Transverse colon (tissue), 4 donors: ENCODE measurements around the gene RNASE7. TPM values are rescaled to one million over a fixed set of nuclear protein-coding genes. Genes with fewer than 3 reads are reported as not detected.

Experiments
- DNase-seq: peaks from one replicate; pipeline ENCODE4 v3.0.0-alpha.2; 2019
- H3K27ac ChIP-seq, 4 donors: fragments of 200-600 bp; sonication (generic); 2 replicates each; pipeline ENCODE4 v1.5.1; 2016 to 2018; ENCODE audit warnings: inconsistent platforms in 4 of 4
- H3K27me3 ChIP-seq: fragments of 200-600 bp; sonication (generic); 2 replicates; pipeline ENCODE4 v1.5.1; 2017; ENCODE audit warnings: inconsistent platforms
- H3K36me3 ChIP-seq, 4 donors: fragments of 200-600 bp; sonication (generic); 2 replicates each; pipeline ENCODE4 v1.5.1; 2017 to 2019; ENCODE audit warnings: inconsistent platforms in 4 of 4
- H3K4me1 ChIP-seq, 4 donors: fragments of 200-600 bp; sonication (generic); 2 replicates each; pipeline ENCODE4 v1.5.1; 2017 to 2020; ENCODE audit warnings: inconsistent platforms in 4 of 4
- H3K4me3 ChIP-seq, 4 donors: fragments of 200-600 bp; sonication (generic); 1 replicate in 1 of 4; 2 replicates in 3 of 4; pipeline versions ENCODE4 v1.5.1 to v1.6.1; 2017 to 2019; ENCODE audit warnings: inconsistent platforms in 4 of 4
- H3K9me3 ChIP-seq, 2 donors: fragments of 200-600 bp; sonication (generic); 2 replicates each; pipeline ENCODE4 v1.5.1; 2017 to 2019; ENCODE audit warnings: inconsistent platforms in 2 of 2
- EP300 ChIP-seq: sonication (generic); formaldehyde crosslinking; IDR thresholded peaks from one replicate; pipeline ENCODE4 v1.6.1; 2017; ENCODE audit warnings: antibody characterized with exemption, low read depth
- POLR2A ChIP-seq: fragments of 450-650 bp; IDR thresholded peaks from one replicate; pipeline ENCODE4 v1.6.1; 2016; ENCODE audit warnings: antibody characterized with exemption, mild to moderate bottlenecking, moderate library complexity
- POLR2AphosphoS5 ChIP-seq, 3 donors: sonication (generic); formaldehyde crosslinking; IDR thresholded peaks; one replicate each; pipeline ENCODE4 v1.6.1; 2016; ENCODE audit warnings: antibody characterized with exemption in 3 of 3
- WGBS, 2 donors: methylation state at CpG; one replicate each; pipeline ENCODE4 v1.1.5; 2018; ENCODE audit warnings: low coverage in 1 of 2; 5-methylcytosine and 5-hydroxymethylcytosine counted together
- in situ Hi-C, 4 donors: fragments of 200-750 bp; cut with MboI; loops; one replicate each; pipeline versions ENCODE4 v1.15.0 to v1.15.1; 2017; ENCODE audit warnings: low sequenced_read_pairs in 3 of 4, low pct_ligation_motif_present in 1 of 4, low pct_unique_long_range_greater_than_20kb in 1 of 4
- intact Hi-C: fragments of 100-400 bp; cut with DNase I; formaldehyde crosslinking; loops from one replicate; pipeline ENCODE4 v1.15.1; 2023; ENCODE audit warnings: low total_unique reads
- total RNA-seq, 4 donors: library from RNA; depleted of rRNA; stranded (reverse); fragments of >200 nt; gene quantifications; one replicate each; pipeline ENCODE4 v1.1.0, GENCODE V29; 2016
- TF ChIP-seq, protein P1 (sequence below), 5 experiments: fragments of 200-600 bp in 3 of 5; fragments of 450-650 bp in 2 of 5; sonication (generic) in 3 of 5; IDR thresholded peaks; 1 replicate in 2 of 5; 2 replicates in 3 of 5; pipeline ENCODE4 v1.5.1; 2016 to 2017; ENCODE audit warnings: antibody characterized with exemption in 5 of 5, inconsistent platforms in 3 of 5, mild to moderate bottlenecking in 2 of 5, moderate library complexity in 1 of 5

Gene RNASE7
- total RNA-seq, 4 donors from 2014 or later = 0.48 TPM; not detected in 3

DNA sequence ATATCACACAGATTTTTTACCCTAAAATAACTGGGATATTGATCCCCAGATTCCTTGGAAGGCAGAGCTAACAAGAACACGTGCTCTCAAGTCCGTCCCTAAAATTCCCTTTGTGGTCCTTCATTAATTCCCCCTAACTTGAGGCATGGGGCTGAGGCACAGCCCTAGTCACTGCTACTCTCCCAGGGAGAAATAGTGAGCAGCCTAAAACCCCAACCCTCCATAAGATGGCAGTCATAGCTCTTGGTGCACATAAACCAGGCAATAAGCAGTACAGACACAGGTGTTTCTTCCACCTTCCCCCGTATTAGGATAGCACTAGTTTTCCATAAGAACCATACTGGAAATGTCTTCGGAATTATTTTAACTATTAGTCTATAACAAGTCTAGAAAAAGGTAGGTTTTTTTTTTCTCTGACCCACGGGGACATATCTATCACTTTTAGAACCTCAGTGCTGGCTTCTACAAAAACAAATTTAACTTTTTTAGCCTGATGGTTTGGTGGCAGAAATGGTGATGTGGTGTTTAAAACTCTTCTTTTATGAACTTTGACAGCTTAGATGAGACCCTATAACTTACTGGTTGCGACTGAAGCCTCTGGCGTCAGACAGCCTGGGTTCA, 24.8 kb downstream of the RNASE7 start:
- intact Hi-C loops = no loop called here
- H3K4me1 ChIP-seq = peaks cover 8 to 42% (median 31%) of the 10 kb centered on the region in 4 donors
- TF ChIP-seq, protein P1, sequence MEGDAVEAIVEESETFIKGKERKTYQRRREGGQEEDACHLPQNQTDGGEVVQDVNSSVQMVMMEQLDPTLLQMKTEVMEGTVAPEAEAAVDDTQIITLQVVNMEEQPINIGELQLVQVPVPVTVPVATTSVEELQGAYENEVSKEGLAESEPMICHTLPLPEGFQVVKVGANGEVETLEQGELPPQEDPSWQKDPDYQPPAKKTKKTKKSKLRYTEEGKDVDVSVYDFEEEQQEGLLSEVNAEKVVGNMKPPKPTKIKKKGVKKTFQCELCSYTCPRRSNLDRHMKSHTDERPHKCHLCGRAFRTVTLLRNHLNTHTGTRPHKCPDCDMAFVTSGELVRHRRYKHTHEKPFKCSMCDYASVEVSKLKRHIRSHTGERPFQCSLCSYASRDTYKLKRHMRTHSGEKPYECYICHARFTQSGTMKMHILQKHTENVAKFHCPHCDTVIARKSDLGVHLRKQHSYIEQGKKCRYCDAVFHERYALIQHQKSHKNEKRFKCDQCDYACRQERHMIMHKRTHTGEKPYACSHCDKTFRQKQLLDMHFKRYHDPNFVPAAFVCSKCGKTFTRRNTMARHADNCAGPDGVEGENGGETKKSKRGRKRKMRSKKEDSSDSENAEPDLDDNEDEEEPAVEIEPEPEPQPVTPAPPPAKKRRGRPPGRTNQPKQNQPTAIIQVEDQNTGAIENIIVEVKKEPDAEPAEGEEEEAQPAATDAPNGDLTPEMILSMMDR (IDR thresholded peaks at IDR 0.05) = peak in 1 of 5 experiments; percentile 17
- no peak for TF ChIP-seq POLR2AphosphoS5 (IDR thresholded peaks at IDR 0.05)
- H3K27ac ChIP-seq = peak overlapping the region in 1 of 4 donors; percentile 17
- DNase-seq = no peak
- in situ Hi-C loops = no loop called here
- 53 to 59% methylated on average over 5 to 7 of the region's 7 CpGs for WGBS, 2 donors
- H3K4me3 ChIP-seq = no peak overlapping the region
- no peaks in the 10 kb centered on the region for H3K36me3 ChIP-seq
- H3K9me3 ChIP-seq = no peaks in the 10 kb centered on the region
- H3K27me3 ChIP-seq = no peaks in the 10 kb centered on the region

DNA sequence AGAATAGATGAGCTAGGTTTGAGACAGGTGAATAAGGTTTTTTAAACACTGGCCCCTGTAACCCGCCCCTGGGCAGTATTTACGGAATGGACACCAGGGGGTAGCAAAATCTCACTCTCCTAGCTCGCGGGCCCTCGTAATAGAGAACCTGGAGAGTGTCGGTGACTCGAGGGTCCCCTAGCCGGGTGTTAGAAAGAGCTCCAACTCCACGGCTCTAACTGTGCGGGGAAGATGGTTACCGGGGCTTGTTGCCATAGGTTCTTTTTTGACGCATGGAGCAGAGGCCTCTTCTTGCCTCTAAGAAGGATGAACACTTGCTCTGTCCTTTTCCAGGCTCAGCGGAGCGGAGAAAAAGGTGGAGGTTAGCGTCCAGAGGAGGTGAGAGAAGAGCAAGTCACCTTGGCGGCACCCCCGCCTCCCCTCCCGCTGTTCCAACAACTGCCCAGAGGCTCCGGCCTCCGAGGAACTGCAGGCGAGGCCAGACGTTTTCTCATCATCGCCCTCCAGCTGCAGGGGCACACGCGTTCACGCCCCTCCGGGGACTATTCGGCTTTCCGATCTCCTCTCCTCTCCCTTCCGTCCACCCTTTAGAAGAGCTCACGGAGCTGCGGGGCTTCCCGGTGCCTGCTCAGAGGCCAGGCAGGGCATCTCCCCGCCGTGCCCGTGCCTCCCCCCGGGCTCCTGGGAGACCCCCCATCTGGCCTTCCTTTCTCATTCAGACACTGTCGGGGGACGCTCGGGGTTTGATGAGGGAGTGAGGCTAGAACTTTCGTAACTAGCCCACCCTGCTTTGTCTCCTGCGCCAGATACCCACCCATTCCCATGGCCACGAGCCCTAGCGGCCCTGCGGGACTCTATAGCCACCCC, 26.6 kb downstream of the RNASE7 start:
- intact Hi-C loops (loop anchor here (1.0 to 2.0 kb wide), 2 partner anchors 21 to 24 kb away; no protein-coding TSS in a partner anchor), in situ Hi-C loops (no loop called here)
- no peaks in the 10 kb centered on the region for H3K36me3 ChIP-seq
- peak overlapping the region; percentile 92 to 96 (median 92) for H3K27ac ChIP-seq
- peak overlapping the region; percentile 16 to 90 (median 70) for H3K4me3 ChIP-seq
- H3K9me3 ChIP-seq = no peaks in the 10 kb centered on the region
- peaks cover 20 to 44% (median 28%) of the 10 kb centered on the region in 4 donors for H3K4me1 ChIP-seq
- WGBS, 2 donors = 2 to 14% methylated on average over 10 to 45 of the region's 45 CpGs
- H3K27me3 ChIP-seq = no peaks in the 10 kb centered on the region
- no peak for TF ChIP-seq EP300
- TF ChIP-seq, protein P1 (IDR thresholded peaks at IDR 0.05) = peak; percentile 58 to 80 (median 65)
- peak; percentile 71 for DNase-seq

- Histone ChIP-seq H3K9me3 (no peaks in the 10 kb centered on the region), H3K4me3 (peak overlapping the region; percentile 50 to 90 (median 70)), H3K27me3 (no peaks in the 10 kb centered on the region), H3K27ac (peak overlapping the region; percentile 92 to 96 (median 92)), H3K4me1 (peaks cover 20 to 44% (median 28%) of the 10 kb centered on the region in 4 donors), H3K36me3 (no peaks in the 10 kb centered on the region)
- TF ChIP-seq, protein P1 (IDR thresholded peaks at IDR 0.05) = peak in 2 of 5 experiments; percentile 4 to 13
- no peak for TF ChIP-seq EP300
- intact Hi-C loops (loop anchor here (2.0 kb wide), 1 partner anchor 23 kb away; no protein-coding TSS in a partner anchor), in situ Hi-C loops (no loop called here)
- no peak for DNase-seq
- 0 to 2% methylated on average over 1 to 39 of the region's 40 CpGs for WGBS, 2 donors
These were observed 27.4 kb downstream of the RNASE7 start for GRCh38 chr14:21069388-21070082.

DNA sequence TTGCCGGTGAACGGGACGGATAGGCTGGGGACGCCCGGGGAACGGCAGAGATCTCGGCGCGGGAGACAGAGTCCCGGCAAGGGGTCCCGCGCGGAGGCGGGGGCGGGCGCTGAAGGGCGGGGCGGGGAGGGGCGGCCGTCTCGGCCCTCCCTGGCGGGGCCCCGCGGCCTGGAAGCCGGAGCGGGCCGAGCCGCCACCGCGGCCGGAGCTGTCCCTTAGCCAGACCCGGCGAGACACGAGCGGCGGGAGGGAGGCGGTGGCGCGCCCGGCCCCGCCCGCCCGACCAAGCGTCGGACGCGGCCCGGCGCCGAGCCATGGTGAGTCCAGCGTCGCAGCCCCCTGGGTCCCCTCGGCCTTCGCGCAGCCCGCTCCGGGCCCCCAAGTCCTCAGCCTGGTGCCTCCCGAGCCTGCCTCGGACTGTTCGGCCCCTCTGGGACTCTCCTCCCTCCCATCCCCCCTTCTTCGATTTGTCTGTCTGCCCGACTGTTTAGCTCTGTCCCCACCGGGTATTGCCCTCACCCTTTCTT, 28.0 kb downstream of the RNASE7 start, which contains the start of gene ARHGEF40:
Gene ARHGEF40, plus strand, starts transcription at position 222 of the 527 bp plus-strand sequence. Its CDS starts 93 bp downstream, at position 315.
- Histone ChIP-seq H3K4me3 (peak within 1 kb of the TSS; percentile 50 to 90 (median 70)), H3K36me3 (no peaks in the 10 kb centered on the region), H3K9me3 (no peaks in the 10 kb centered on the region), H3K4me1 (peaks cover 20 to 44% (median 28%) of the 10 kb centered on the region in 4 donors), H3K27ac (peak within 1 kb of the TSS; percentile 92 to 96 (median 92)), H3K27me3 (no peaks in the 10 kb centered on the region)
- TF ChIP-seq, protein P1 (IDR thresholded peaks at IDR 0.05) = no peak
- TF ChIP-seq POLR2AphosphoS5 (IDR thresholded peaks at IDR 0.05) (peak in 2 of 3 donors; percentile 10 to 17), EP300 (no peak), POLR2A (peak; percentile 47)
- in situ Hi-C loops (no loop called here), intact Hi-C loops (no loop called here)
- 0 to 1% methylated on average over 1 to 26 of the region's 63 CpGs for WGBS, 2 donors
- peak; percentile 69 for DNase-seq
